Lower lobe of right lung (tissue), 2 donors: ENCODE results near the gene PAX7. TPM values are rescaled to one million over a fixed set of nuclear protein-coding genes. Genes with fewer than 3 reads are reported as not detected.

Experiments
- ATAC-seq, 2 donors: fragments of 200-7000 bp; cut with Tn5 transposase; one replicate each; pipeline ENCODE4 v1.9.1; 2020 to 2022; ENCODE audit warnings: mild to moderate bottlenecking in 2 of 2, moderate library complexity in 2 of 2
- DNase-seq: peaks from one replicate; pipeline ENCODE4 v3.0.0-alpha.2; 2020
- H3K27ac ChIP-seq: fragments of 200-600 bp; one replicate; pipeline ENCODE4 v1.8.0; 2022
- H3K27me3 ChIP-seq: fragments of 200-600 bp; one replicate; pipeline ENCODE4 v1.8.0; 2022; ENCODE audit warnings: low read depth
- H3K36me3 ChIP-seq: fragments of 200-600 bp; one replicate; pipeline ENCODE4 v1.8.0; 2022; ENCODE audit warnings: mild to moderate bottlenecking
- H3K4me1 ChIP-seq: fragments of 200-600 bp; one replicate; pipeline ENCODE4 v1.8.0; 2022
- H3K4me3 ChIP-seq: fragments of 200-600 bp; one replicate; pipeline ENCODE4 v1.8.0; 2022; ENCODE audit warnings: mild to moderate bottlenecking
- H3K9me3 ChIP-seq: fragments of 200-600 bp; one replicate; pipeline ENCODE4 v1.8.0; 2022
- intact Hi-C: fragments of 100-400 bp; cut with DNase I; formaldehyde crosslinking; loops from one replicate; pipeline ENCODE4 v1.11.0; 2022
- total RNA-seq: library from RNA; stranded (reverse); fragmentation: NEBNext Ultra II Directional; extraction: Animal tissue kit (Norgen Biotek cat#: 25700); gene quantifications from one replicate; pipeline ENCODE4 v1.2.1, GENCODE V29; 2021
- TF ChIP-seq, protein P1 (sequence below): fragments of 200-600 bp; IDR thresholded peaks from one replicate; pipeline ENCODE4 v1.8.0; 2022; ENCODE audit warnings: antibody characterized with exemption, mild to moderate bottlenecking
- donor health status: DM: no; HTN: yes; CAD: no; lungs with severe emphysema.

Gene PAX7
- total RNA-seq, 1 donor from 2014 or later: not detected

DNA sequence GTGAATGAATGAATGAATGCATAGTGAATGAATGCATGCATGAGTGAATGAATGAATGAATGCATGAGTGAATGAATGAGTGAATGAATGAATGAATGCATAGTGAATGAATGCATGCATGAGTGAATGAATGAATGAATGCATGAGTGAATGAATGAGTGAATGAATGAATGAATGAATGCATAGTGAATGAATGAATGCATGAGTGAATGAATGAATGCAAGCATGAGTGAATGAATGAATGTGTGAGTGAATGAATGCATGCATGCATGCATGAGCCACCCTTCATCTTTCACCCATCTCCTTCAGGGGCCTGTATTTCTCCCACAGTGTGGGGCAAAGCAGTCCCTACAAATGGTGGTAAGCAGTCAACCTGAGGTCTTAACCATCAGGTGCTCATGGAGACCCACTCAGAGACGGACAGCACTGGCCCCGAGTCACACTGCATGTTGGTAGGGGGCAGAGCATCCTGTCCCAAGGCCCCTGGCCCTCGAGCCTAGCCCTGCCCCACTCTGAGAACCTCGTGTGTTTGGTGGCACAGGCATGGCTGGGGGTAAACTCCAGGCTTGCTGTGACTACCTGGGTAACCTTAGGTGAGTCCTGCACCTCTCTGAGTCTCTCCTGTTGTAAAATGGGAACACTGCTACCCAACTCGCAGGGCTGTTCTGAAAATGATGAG is 28.0 kb upstream of the PAX7 start:
- DNase-seq: no peak
- no peaks in the 10 kb centered on the region for H3K9me3 ChIP-seq
- peaks cover 26% of the 10 kb centered on the region for H3K27me3 ChIP-seq
- no peak overlapping the region for H3K27ac ChIP-seq
- ATAC-seq: peak in 1 of 2 donors; percentile 21
- intact Hi-C loops: no loop called here
- H3K4me1 ChIP-seq: no peaks in the 10 kb centered on the region
- TF ChIP-seq, protein P1, sequence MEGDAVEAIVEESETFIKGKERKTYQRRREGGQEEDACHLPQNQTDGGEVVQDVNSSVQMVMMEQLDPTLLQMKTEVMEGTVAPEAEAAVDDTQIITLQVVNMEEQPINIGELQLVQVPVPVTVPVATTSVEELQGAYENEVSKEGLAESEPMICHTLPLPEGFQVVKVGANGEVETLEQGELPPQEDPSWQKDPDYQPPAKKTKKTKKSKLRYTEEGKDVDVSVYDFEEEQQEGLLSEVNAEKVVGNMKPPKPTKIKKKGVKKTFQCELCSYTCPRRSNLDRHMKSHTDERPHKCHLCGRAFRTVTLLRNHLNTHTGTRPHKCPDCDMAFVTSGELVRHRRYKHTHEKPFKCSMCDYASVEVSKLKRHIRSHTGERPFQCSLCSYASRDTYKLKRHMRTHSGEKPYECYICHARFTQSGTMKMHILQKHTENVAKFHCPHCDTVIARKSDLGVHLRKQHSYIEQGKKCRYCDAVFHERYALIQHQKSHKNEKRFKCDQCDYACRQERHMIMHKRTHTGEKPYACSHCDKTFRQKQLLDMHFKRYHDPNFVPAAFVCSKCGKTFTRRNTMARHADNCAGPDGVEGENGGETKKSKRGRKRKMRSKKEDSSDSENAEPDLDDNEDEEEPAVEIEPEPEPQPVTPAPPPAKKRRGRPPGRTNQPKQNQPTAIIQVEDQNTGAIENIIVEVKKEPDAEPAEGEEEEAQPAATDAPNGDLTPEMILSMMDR: no peak
- no peaks in the 10 kb centered on the region for H3K36me3 ChIP-seq
- H3K4me3 ChIP-seq: no peak overlapping the region

DNA sequence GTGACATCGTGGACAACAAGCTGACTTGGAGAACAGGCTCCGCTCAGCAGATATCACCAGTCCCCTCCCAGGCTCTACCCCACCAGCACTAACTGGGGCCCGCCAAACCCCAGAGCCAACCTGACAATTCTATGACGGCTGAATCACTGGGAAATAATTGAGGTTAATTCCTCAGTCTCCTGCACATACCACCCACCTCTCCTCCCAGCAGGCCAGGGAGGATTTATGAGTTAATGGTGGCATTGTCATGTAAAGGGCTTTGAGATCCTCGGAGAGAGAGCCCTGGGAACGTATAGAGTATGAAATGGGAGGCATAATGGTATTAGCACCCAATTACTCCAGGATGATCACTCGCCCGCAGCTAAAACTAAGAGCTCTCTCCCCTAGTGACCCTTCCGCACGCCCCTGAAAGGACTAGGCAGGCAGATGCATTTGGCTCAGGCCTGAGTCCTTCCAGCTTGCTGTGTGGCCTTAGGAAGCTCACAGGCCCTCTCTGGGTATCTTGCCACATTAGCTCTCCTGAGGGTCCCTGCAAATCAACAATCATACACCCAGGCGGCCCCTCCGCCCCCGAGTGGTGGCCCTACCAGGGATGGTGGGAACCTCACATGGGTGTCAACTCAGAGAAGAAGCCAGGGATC is 27.3 kb upstream of the PAX7 start:
- TF ChIP-seq, protein P1: no peak
- no peak for DNase-seq
- no peaks in the 10 kb centered on the region for H3K36me3 ChIP-seq
- peaks cover 22% of the 10 kb centered on the region for H3K27me3 ChIP-seq
- H3K4me1 ChIP-seq: no peaks in the 10 kb centered on the region
- no peaks in the 10 kb centered on the region for H3K9me3 ChIP-seq
- no peak overlapping the region for H3K27ac ChIP-seq
- no peak overlapping the region for H3K4me3 ChIP-seq
- ATAC-seq: no peak
- intact Hi-C loops: no loop called here

DNA sequence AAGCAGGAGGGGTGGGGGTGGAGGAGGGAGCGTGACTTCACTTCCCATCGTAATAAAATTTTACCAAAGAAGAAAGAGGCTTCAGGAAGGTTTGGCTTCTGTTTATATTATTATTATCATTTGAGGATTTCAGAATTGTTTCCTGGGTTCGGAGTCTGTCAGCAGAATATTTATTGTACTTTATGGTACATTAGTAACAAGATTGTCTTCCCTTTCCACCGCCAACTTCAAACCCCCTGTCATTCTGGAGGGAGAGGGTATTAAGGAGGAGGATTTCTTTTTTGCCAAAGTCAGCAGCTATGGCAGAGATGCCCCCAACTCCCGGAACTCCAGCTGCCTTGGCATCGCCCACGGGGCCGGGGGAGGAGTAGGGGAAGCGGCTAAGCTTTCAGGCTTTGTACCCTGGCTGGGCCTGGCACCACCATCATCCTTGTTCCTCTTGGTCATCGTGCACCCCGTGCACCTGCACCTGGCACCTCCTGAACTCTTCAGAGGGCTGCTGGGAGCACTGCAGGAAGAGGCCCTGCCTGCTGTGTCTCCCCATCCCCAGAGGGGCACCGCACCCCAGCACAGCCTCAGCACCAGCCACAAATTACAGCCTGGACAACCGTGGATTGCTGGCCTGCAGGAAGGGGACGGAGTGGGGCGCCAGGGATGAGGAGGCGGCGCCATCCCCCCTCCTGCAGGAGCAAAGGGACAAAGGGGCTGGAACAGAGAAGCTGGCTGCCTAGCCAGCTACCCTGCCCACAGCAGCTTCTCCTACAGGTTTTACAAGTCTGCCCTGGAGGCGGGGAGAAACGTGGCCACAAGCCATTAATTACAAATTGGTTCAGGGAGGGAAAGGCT is 24.0 kb upstream of the PAX7 start:
- H3K36me3 ChIP-seq: no peaks in the 10 kb centered on the region
- TF ChIP-seq, protein P1: no peak
- ATAC-seq (no peak), DNase-seq (no peak)
- no peaks in the 10 kb centered on the region for H3K4me1 ChIP-seq
- H3K27ac ChIP-seq: no peak overlapping the region
- intact Hi-C loops: no loop called here
- H3K9me3 ChIP-seq: no peaks in the 10 kb centered on the region
- H3K27me3 ChIP-seq: peaks cover 18% of the 10 kb centered on the region
- no peak overlapping the region for H3K4me3 ChIP-seq

DNA sequence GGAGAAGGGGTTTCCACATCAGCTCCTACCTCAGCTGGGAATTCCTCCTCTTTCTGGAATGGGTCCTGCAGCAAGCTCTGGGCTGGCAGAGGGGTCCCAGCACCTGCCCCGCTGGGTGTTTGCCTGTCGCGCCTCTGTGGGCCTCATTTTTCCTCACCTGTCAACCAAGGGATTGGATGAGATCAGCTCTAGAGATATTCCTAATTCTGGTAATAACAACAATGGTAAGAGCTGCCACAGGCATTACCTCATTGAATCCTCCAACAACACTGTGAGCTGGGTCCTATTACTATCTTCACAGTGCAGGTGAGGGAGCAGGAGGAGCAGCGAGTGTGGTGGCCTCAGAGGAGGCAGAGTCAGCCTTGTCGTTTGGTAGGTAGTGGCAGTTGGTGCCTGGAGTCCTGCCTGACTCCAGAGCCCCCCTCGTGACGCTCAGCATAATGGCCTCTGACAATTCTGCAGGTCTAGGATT is 23.3 kb upstream of the PAX7 start:
- H3K4me1 ChIP-seq: no peaks in the 10 kb centered on the region
- no peak for ATAC-seq
- TF ChIP-seq, protein P1: no peak
- no peak for DNase-seq
- H3K27ac ChIP-seq: no peak overlapping the region
- H3K9me3 ChIP-seq: no peaks in the 10 kb centered on the region
- no peak overlapping the region for H3K4me3 ChIP-seq
- intact Hi-C loops: no loop called here
- H3K36me3 ChIP-seq: no peaks in the 10 kb centered on the region
- peaks cover 22% of the 10 kb centered on the region for H3K27me3 ChIP-seq

DNA sequence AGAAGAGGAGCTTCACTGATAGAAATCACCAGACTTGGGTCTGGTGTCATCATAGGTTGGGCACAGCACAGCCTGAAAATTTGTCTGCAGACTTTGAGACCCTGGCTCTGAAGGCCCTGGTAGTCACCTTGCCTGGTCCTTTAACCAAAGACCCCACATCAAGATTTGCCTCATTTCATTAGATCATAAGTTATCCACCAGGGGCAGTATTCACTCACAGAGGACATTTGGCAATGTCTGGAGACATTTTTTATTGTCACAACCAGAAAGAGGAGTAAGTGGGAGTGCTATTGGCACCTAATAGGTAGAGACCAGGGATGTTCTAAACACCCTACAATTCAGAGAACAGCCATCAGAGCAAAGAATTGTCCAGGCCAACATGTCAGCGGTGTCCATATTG is 22.1 kb upstream of the PAX7 start:
- no peak overlapping the region for H3K4me3 ChIP-seq
- intact Hi-C loops: no loop called here
- DNase-seq (no peak), ATAC-seq (no peak)
- H3K36me3 ChIP-seq: no peaks in the 10 kb centered on the region
- TF ChIP-seq, protein P1: no peak
- H3K27ac ChIP-seq: no peak overlapping the region
- no peaks in the 10 kb centered on the region for H3K9me3 ChIP-seq
- H3K27me3 ChIP-seq: peaks cover 33% of the 10 kb centered on the region
- H3K4me1 ChIP-seq: no peaks in the 10 kb centered on the region
